ENCODE measurements around the gene DCHS2.

The DCHS2 gene

GRCh38 chr4:154390324-154390723, 101.3 kb downstream of the DCHS2 start:
- no peak for DNase-seq (ENCODE audit: low read depth in 2 of 2, low spot score in 1 of 2)

DNA sequence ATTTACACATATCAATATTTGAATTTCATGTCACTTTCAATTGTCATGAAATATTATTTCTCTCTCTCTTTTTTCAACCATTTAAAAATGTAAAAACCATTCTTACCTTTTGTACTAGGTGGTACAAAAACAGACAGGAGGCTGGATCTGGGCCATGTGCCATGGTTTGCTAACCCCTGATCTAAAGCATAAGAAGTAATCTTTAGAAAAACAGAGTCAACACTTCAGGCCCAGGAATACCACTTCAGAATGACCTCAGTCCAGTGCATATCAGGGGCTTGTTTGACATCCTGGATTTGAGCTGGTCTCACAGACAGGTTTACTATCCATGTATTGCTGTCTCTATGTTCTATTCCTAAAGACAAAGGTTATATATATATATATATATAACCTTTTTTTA, 102.5 kb downstream of the DCHS2 start:
- DNase-seq (ENCODE audit: low read depth in 2 of 2, low spot score in 1 of 2) = no peak

GRCh38 chr4:154384012-154384411, 107.6 kb downstream of the DCHS2 start:
- no peak for DNase-seq (ENCODE audit: low read depth in 2 of 2, low spot score in 1 of 2)

DNA sequence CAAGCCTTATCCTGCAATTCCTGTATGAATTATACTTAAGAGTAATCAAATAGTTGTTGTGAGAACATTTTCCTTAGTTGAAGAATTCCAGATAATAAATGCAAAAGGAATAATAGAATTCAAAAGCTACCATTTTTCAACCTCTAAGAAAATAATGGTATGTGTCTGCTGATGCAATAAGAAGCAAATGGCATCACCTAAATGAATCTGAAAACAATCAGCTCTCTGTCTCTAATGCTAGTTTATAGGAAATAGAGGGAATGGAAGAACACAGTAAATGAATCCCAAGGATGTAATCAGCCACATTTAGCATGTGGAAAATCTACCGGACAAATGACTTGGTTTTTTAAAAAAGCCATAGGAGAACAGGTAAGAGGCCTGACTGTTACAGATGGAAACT, 115.1 kb downstream of the DCHS2 start:
- DNase-seq (ENCODE audit: low read depth in 2 of 2, low spot score in 1 of 2) = no peak

GRCh38 chr4:154368060-154368459, 123.5 kb downstream of the DCHS2 start:
- DNase-seq (ENCODE audit: low read depth in 2 of 2, low spot score in 1 of 2) = no peak

- no peak for DNase-seq (ENCODE audit: low read depth in 2 of 2, low spot score in 1 of 2)
These were observed 123.9 kb downstream of the DCHS2 start for GRCh38 chr4:154367659-154368058.

DNA sequence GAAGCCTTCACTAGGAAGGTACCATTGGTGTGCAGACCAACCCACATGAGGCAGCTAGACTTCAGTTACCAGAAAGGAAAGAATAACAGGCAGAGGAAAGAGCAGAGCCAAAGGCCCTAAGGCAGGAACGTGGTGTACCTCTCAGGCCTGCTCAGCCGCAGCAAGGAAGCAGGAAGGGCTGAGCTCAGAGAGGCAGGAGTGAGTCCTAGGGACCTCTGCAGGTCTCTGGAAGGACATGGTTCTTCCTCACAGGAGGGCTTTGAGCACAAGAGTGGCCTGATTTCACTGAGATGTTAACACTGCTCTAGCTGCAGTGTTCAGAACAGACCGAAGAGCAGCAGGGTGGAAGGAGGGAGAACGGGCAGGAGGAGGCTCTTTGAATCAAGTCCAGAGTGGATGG, 124.6 kb downstream of the DCHS2 start:
- no peak for DNase-seq (ENCODE audit: low read depth in 2 of 2, low spot score in 1 of 2)

DNA sequence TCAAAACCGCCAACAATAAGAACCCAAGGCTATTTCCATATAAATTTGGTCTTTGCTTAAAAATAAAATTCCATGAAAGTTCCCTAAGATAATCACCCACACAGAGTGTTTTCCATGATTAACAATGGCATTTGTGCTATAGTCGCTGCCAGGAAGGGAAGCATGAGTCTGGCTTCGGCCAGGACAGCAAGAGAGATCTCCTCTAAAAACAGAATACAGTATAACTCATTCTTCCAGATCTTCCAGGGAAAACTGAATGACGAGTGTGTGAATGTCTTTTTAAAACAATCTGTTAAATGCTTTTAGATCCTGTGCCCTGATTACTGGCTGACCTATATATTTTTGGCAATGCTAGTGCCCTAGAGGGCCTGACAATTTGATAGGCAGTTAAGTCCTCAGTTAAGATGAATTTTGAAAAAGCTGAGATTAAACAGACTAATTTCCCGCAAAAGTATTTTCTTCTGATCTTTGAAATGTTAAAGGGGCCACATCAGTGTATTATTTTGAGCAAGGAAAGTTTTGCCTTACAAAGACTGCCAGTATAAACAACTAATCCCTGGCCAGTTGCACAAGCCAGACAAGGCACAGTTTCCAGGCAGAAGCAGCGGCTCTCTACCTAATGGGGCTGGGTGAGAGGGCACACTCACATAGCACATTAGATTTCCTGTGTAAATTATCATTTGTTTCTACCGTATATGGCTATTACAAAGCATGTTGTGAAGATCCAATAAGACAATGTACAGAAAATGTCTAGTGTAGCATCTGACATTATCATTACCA, 127.3 kb downstream of the DCHS2 start:
- DNase-seq (ENCODE audit: low read depth in 2 of 2, low spot score in 1 of 2) = no peak

DNA sequence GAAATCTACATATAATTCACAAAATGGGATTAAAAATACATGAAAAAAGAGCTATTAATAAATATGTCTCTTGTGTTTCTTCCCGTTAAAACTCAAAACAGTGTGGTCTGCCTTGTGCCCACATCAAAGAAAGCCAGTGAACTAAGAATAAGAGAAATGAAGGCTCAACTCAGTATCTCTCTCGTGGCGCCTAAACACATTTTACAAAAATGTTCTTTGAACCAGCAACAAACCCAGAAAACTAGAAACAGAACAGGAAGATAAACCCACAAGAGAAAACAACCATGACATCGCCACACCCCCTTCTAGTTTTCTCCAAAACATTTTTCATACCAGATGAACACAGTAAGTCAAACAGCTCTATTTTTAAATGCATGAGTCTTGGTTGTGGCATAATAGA, 130.1 kb downstream of the DCHS2 start:
- no peak for DNase-seq (ENCODE audit: low read depth in 2 of 2, low spot score in 1 of 2)

- DNase-seq (ENCODE audit: low read depth in 2 of 2, low spot score in 1 of 2) = no peak
These were observed 131.1 kb downstream of the DCHS2 start for GRCh38 chr4:154360491-154360890.

- DNase-seq (ENCODE audit: low read depth in 2 of 2, low spot score in 1 of 2) = no peak
These were observed 136.7 kb downstream of the DCHS2 start for GRCh38 chr4:154354883-154355282.

DNA sequence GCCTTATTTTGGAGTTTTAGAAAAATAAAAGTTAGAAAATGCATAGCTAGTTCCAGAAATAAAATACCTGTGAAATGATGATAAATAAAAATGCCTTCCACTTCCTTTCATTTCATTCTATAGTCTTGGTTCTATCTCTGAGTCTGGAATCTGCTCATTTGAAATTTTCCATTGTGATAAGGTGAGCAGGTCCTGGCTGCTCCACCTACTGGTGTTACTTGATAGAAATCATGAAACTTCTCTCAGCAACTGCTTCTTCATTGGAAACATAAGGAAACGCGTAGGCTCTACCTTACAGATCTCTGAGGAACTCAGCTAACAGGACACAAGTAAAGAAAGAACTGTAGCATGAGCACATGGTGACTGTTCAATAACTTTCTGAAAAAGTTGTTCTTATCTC, 141.8 kb downstream of the DCHS2 start:
- DNase-seq (ENCODE audit: low read depth in 2 of 2, low spot score in 1 of 2) = no peak

- no peak for DNase-seq (ENCODE audit: low read depth in 2 of 2, low spot score in 1 of 2)
These were observed 142.9 kb downstream of the DCHS2 start for GRCh38 chr4:154348657-154349056.

DNA sequence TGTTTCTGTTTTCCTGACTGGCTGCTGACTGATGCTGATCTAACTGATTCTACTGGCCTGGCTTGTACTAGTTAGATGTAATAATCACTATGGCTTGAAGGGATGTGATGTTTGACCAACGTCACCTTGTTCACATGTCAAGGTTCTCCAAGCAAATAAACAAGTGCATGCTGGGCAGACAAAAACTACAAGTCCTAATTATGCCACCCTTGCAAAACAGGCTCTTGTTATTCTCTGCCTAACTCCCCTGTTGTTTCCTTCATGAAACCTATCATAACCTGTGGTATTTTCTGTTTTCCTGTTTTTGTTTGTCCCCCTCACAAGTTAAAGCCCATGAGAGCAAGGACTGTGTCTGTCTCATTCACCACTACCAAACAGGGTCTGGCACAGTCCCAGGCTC, 146.2 kb downstream of the DCHS2 start:
- no peak for DNase-seq (ENCODE audit: low read depth in 2 of 2, low spot score in 1 of 2)

DNA sequence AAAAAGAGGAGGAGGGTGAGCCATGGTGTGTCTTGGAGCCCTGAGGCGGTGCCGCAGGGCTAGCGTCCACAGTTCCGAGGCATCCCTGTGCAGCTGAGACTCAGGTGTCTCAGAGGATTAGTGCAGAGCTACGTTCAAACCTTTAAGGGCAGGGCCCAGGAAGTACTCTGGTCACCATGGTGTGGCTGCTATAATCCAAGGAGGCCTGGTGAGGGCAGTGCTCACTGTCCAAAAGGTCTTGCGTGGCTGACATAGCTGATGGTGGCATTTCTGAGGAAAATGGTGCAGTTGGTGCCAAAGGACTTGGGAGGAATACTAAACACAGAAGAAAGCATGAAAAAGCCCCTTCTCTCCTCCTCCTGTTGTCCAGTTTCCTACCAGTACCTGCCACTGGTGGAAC, 146.9 kb downstream of the DCHS2 start:
- DNase-seq (ENCODE audit: low read depth in 2 of 2, low spot score in 1 of 2) = no peak

GRCh38 chr4:154343651-154344050, 147.9 kb downstream of the DCHS2 start:
- DNase-seq (ENCODE audit: low read depth in 2 of 2, low spot score in 1 of 2) = no peak

DNA sequence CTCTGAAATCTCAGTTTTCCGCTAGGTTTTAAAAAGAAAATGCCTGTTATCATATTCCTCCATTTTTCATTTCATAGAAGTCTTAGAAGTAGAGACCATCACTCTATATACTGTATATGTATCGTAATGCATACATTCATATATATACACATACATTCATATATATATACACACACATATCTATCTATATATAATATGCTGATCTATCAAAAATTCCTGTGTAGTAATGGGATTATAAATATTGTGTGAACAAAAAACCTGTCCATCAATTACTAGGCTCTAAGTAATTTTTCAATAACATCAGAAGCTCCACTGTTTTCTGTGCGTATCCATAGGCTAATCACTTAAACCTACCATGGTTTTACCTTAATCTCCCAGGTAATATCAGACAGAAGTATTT, 150.2 kb downstream of the DCHS2 start:
- no peak for DNase-seq (ENCODE audit: low read depth in 2 of 2, low spot score in 1 of 2)

DNA sequence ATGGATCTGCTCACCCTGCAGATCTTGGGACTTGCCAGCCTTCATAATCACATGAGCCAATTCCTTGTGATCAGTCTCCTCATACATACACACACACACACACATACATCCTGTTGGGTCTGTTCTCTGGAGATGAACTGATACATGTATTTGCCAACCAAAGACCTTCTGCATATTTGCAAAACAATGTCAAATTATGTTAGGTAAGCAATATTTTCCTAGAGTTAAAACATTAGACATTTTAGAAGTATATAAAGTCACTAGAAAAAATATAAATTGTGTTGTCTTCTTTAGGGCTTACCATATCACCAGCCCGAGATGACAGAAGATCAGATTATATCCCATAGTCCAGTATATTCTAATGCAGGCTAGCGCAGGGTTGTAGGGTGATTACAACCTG, 156.0 kb downstream of the DCHS2 start:
- no peak for DNase-seq (ENCODE audit: low read depth in 2 of 2, low spot score in 1 of 2)

DNA sequence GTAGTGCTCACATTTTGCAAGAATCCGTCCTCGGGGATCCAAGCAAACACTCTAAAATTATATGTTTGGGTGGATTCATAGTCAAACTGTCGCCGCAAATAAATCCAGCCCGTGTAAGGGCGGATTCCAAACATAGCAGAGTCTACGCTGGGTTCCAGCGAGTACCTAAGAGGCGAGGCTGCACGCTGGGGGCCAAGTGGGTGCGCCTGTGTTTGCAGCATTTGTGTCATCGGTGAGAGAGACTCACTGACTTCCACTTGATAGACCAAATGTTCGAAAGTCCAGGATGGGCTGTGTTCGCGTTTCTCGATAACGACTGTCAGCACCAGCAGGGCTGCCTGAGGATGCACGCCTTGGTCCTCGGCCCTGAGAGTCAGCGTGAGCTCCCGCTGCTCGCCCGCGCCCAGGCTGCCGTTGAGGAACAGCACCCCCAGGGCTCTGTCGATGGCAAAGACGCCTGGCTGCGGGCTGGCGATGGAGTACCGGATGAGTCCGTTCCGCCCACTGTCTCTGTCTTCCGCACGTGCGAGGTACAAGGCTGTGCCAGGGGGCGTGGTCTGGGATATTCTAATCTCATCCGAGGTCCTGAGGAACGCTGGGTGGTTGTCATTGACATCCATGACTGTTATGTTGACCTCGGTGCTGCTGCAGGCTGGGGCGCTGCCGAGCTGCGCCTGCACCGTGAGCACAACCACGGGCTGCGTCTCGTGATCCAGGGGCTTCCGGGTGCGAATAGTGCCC, 158.7 kb downstream of the DCHS2 start:
- DNase-seq (ENCODE audit: low read depth in 2 of 2, low spot score in 1 of 2) = no peak

DNA sequence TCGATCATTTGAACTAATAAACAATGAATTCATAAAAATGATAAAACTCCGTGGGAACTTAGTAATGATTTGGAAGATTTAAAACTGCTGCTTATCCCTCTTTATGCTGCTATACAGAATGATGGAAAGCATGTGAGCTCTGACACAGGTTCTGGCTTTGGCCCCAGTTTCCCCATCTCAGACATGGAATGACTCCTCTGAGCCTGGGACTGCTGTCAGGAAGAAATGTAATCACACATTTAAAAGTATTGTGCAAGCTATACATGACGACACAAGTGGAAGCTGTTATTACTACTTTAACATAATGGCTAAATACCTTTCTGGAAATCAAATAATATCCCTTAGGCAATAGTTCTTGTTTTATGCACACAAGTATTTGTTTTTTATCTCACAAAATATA, 161.7 kb downstream of the DCHS2 start:
- no peak for DNase-seq (ENCODE audit: low read depth in 2 of 2, low spot score in 1 of 2)

- no peak for DNase-seq (ENCODE audit: low read depth in 2 of 2, low spot score in 1 of 2)
These were observed 162.2 kb downstream of the DCHS2 start for GRCh38 chr4:154329268-154329868.

- DNase-seq (ENCODE audit: low read depth in 2 of 2, low spot score in 1 of 2) = no peak
These were observed 163.6 kb downstream of the DCHS2 start for GRCh38 chr4:154328030-154328429.
